Activated CD4-positive, alpha-beta T cell treated with anti-CD3 and anti-CD28 coated beads for 24 hours (primary cell): ENCODE results near the gene SLC5A12.

Source experiments
- DNase-seq, 2 donors: peaks; one replicate each; pipeline ENCODE4 v3.0.0-alpha.2; 2020; ENCODE audit warnings: low read depth in 2 of 2

Gene SLC5A12

GRCh38 chr11:26719289-26719973, 2.4 kb downstream of the SLC5A12 start:
- no peak for DNase-seq

GRCh38 chr11:26717771-26718170, 4.1 kb downstream of the SLC5A12 start:
- no peak for DNase-seq

GRCh38 chr11:26715133-26715532, 6.7 kb downstream of the SLC5A12 start:
- no peak for DNase-seq

- no peak for DNase-seq
Observed at GRCh38 chr11:26712497-26712896, 9.4 kb downstream of the SLC5A12 start.

GRCh38 chr11:26710489-26710888, 11.4 kb downstream of the SLC5A12 start:
- no peak for DNase-seq

GRCh38 chr11:26708736-26709456, 13.0 kb downstream of the SLC5A12 start:
- no peak for DNase-seq

GRCh38 chr11:26706181-26706580, 15.7 kb downstream of the SLC5A12 start:
- no peak for DNase-seq

- no peak for DNase-seq
Observed at GRCh38 chr11:26704249-26704648, 17.6 kb downstream of the SLC5A12 start.

- no peak for DNase-seq
Observed at GRCh38 chr11:26703411-26704191, 18.3 kb downstream of the SLC5A12 start.

GRCh38 chr11:26702406-26702805, 19.5 kb downstream of the SLC5A12 start:
- no peak for DNase-seq

- no peak for DNase-seq
Observed at GRCh38 chr11:26700574-26701235, 21.2 kb downstream of the SLC5A12 start.

- DNase-seq = no peak
Observed at GRCh38 chr11:26698224-26698623, 23.6 kb downstream of the SLC5A12 start.

- no peak for DNase-seq
Observed at GRCh38 chr11:26696330-26696729, 25.5 kb downstream of the SLC5A12 start.

GRCh38 chr11:26688701-26689100, 33.2 kb downstream of the SLC5A12 start:
- no peak for DNase-seq

GRCh38 chr11:26687351-26687750, 34.5 kb downstream of the SLC5A12 start:
- no peak for DNase-seq

- DNase-seq = no peak
Observed at GRCh38 chr11:26677566-26677965, 44.3 kb downstream of the SLC5A12 start.

- no peak for DNase-seq
Observed at GRCh38 chr11:26676641-26677040, 45.2 kb downstream of the SLC5A12 start.

- DNase-seq = no peak
Observed at GRCh38 chr11:26675233-26675928, 46.5 kb downstream of the SLC5A12 start.

GRCh38 chr11:26665946-26666345, 55.9 kb downstream of the SLC5A12 start:
- no peak for DNase-seq

- DNase-seq = no peak
Observed at GRCh38 chr11:26665036-26665435, 56.8 kb downstream of the SLC5A12 start.

- no peak for DNase-seq
Observed at GRCh38 chr11:26662916-26663315, 58.9 kb downstream of the SLC5A12 start.
